Measurements from ENCODE around the gene ADAMTS2.

DNA sequence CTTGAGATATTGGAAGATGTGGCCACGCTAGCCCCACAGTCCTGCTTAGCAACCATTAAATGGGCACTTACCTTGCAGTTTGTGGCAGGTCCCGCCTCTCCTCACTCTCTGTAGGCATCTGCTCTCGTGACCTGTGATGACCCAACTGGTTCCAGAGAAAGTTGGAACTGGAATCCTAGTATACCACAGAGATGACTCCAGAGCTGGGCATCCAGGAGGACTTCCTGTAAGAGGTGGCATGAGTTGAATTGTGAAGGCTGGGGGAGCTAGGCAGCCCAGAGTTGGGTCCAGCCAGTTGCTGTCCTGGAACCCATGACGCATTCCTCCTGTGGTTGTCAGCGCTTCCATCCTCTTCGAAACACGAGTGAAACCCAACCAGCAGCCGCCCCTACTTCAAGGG is 1.6 kb upstream of the ADAMTS2 start:
- no peak for TF ChIP-seq NFIC (IDR thresholded peaks at IDR 0.05)
- TF ChIP-seq YY1 (IDR thresholded peaks at IDR 0.05; ENCODE audit: low read depth), result no peak
- TF ChIP-seq, protein P1, sequence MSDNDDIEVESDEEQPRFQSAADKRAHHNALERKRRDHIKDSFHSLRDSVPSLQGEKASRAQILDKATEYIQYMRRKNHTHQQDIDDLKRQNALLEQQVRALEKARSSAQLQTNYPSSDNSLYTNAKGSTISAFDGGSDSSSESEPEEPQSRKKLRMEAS (IDR thresholded peaks at IDR 0.05), result no peak
- TF ChIP-seq TAF1 (IDR thresholded peaks at IDR 0.05; ENCODE audit: low read depth), result no peak
- no peak for TF ChIP-seq RAD21 (IDR thresholded peaks at IDR 0.05; ENCODE audit: low read depth)
- TF ChIP-seq EP300 (IDR thresholded peaks at IDR 0.05; ENCODE audit: borderline replicate concordance), result no peak
- no peak for TF ChIP-seq REST (IDR thresholded peaks at IDR 0.05; ENCODE audit: low read depth)
- TF ChIP-seq CEBPB (IDR thresholded peaks at IDR 0.05), result no peak
